OCI-LY7 (cell line): ENCODE data around the gene VWA5B1.

Source experiments
- CTCF ChIP-seq: fragments of 200-600 bp; sonication (generic); conservative IDR thresholded peaks from 2 replicates; pipeline ENCODE4 v1.5.1; 2014; ENCODE audit warnings: mild to moderate bottlenecking, antibody characterized with exemption, low read length, moderate library complexity, mixed read lengths
- EZH2phosphoT487 ChIP-seq: fragments of 200-600 bp; sonication (generic); IDR thresholded peaks from 2 replicates; pipeline ENCODE4 v1.6.1; 2018; ENCODE audit warnings: low read depth, borderline replicate concordance, mild to moderate bottlenecking, mixed run types, antibody characterized with exemption, low read length, moderate library complexity, mixed read lengths

GRCh38 chr1:20322081-20322824 is 31.6 kb downstream of the VWA5B1 start:
- TF ChIP-seq CTCF (no peak), EZH2phosphoT487 (no peak)
